Prostate gland (tissue), 2 donors: ENCODE measurements around the gene ARHGEF11. TPM values are rescaled to one million over a fixed set of nuclear protein-coding genes. Genes with fewer than 3 reads are reported as not detected.
A peak's percentile ranks its signal among the peaks of the same experiment; 100 is the strongest.

Experiments
- DNase-seq: peaks from one replicate; pipeline ENCODE4 v3.0.0-alpha.2; 2019; ENCODE audit warnings: low spot score
- H3K27ac ChIP-seq, 2 donors: fragments of 200-600 bp; sonication (generic); 2 replicates each; pipeline ENCODE4 v1.5.1; 2017 to 2019
- H3K27me3 ChIP-seq: fragments of 200-600 bp; sonication (generic); replicated peaks from 2 replicates; pipeline ENCODE4 v1.5.1; 2019; ENCODE audit not compliant: insufficient read depth
- H3K36me3 ChIP-seq, 2 donors: fragments of 200-600 bp; sonication (generic); 1 replicate in 1 of 2; 2 replicates in 1 of 2; pipeline versions ENCODE4 v1.5.1 to v1.8.1; 2017 to 2019
- H3K4me1 ChIP-seq: fragments of 200-600 bp; sonication (generic); replicated peaks from 2 replicates; pipeline ENCODE4 v1.5.1; 2019
- H3K4me3 ChIP-seq, 2 donors: fragments of 200-600 bp; sonication (generic); 2 replicates each; pipeline ENCODE4 v1.5.1; 2017 to 2019
- H3K9me3 ChIP-seq: fragments of 200-600 bp; sonication (generic); 2 replicates; pipeline ENCODE4 v1.5.1; 2017
- CTCF ChIP-seq, 4 experiments: fragments of 200-600 bp in 2 of 4; fragments of 450-650 bp in 2 of 4; sonication (generic) in 2 of 4; IDR thresholded peaks; 1 replicate in 3 of 4; 2 replicates in 1 of 4; pipeline ENCODE4 v1.5.1; 2016 to 2019; ENCODE audit warnings: antibody characterized with exemption in 4 of 4, mild to moderate bottlenecking in 2 of 4, moderate library complexity in 2 of 4
- POLR2A ChIP-seq: fragments of 450-650 bp; IDR thresholded peaks from one replicate; pipeline ENCODE4 v1.6.1; 2016; ENCODE audit warnings: antibody characterized with exemption, mild to moderate bottlenecking
- POLR2AphosphoS5 ChIP-seq: sonication (generic); formaldehyde crosslinking; IDR thresholded peaks from one replicate; pipeline ENCODE4 v1.6.1; 2017; ENCODE audit warnings: antibody characterized with exemption
- WGBS: methylation state at CpG from one replicate; pipeline ENCODE4 v1.1.5; 2018; 5-methylcytosine and 5-hydroxymethylcytosine counted together
- intact Hi-C: fragments of 100-400 bp; cut with DNase I; formaldehyde crosslinking; loops from one replicate; pipeline ENCODE4 v1.14.2; 2022
- total RNA-seq, 2 donors: library from RNA; depleted of rRNA; stranded (reverse); fragments of >200 nt; gene quantifications; one replicate each; pipeline ENCODE4 v1.1.0, GENCODE V29; 2016

Gene ARHGEF11
- total RNA-seq, 2 donors from 2014 or later: 38.3 to 92.6 TPM

GRCh38 chr1:156892190-156893047, 153.1 kb downstream of the ARHGEF11 start:
- Histone ChIP-seq H3K9me3 (no peaks in the 10 kb centered on the region), H3K27ac (peak overlapping the region; percentile 64 to 75), H3K27me3 (peaks cover 2% of the 10 kb centered on the region), H3K4me1 (peaks cover 3% of the 10 kb centered on the region), H3K4me3 (peak overlapping the region in 1 of 2 donors; percentile 5), H3K36me3 (no peaks in the 10 kb centered on the region)
- intact Hi-C loops: no loop called here
- WGBS: 5% methylated on average over 48 of the region's 48 CpGs
- peak; percentile 75 for DNase-seq
- TF ChIP-seq CTCF (IDR thresholded peaks at IDR 0.05) (peak; percentile 15 to 84 (median 76)), POLR2A (no peak), POLR2AphosphoS5 (peak; percentile 55)

- no peak overlapping the region for H3K27ac ChIP-seq
- peak; percentile 62 for DNase-seq
- H3K9me3 ChIP-seq: no peaks in the 10 kb centered on the region
- peak; percentile 20 for TF ChIP-seq POLR2AphosphoS5
- TF ChIP-seq POLR2A: no peak
- TF ChIP-seq CTCF (IDR thresholded peaks at IDR 0.05): peak; percentile 31 to 78 (median 70)
- peaks cover 2% of the 10 kb centered on the region for H3K27me3 ChIP-seq
- WGBS: 45% methylated on average over 8 of the region's 8 CpGs
- H3K4me1 ChIP-seq: peaks cover 3% of the 10 kb centered on the region
- intact Hi-C loops: loop anchor here (5.0 kb wide), 1 partner anchor 53 kb away; no protein-coding TSS in a partner anchor
- no peak overlapping the region for H3K4me3 ChIP-seq
- H3K36me3 ChIP-seq: no peaks in the 10 kb centered on the region
Observed at GRCh38 chr1:156889802-156890580, 155.6 kb downstream of the ARHGEF11 start.

GRCh38 chr1:156887734-156888133, 157.8 kb downstream of the ARHGEF11 start:
- intact Hi-C loops: loop anchor here (5.0 kb wide), 1 partner anchor 50 kb away; no protein-coding TSS in a partner anchor
- Histone ChIP-seq H3K4me1 (no peaks in the 10 kb centered on the region), H3K27ac (no peak overlapping the region), H3K9me3 (no peaks in the 10 kb centered on the region), H3K36me3 (no peaks in the 10 kb centered on the region), H3K27me3 (no peaks in the 10 kb centered on the region), H3K4me3 (no peak overlapping the region)
- WGBS: 42% methylated on average over 6 of the region's 6 CpGs
- DNase-seq: no peak
- no peak for TF ChIP-seq POLR2A
- no peak for TF ChIP-seq CTCF (IDR thresholded peaks at IDR 0.05)

GRCh38 chr1:156887317-156887716, 158.2 kb downstream of the ARHGEF11 start:
- H3K36me3 ChIP-seq: no peaks in the 10 kb centered on the region
- no peak for TF ChIP-seq POLR2A
- TF ChIP-seq CTCF (IDR thresholded peaks at IDR 0.05): no peak
- no peak for TF ChIP-seq POLR2AphosphoS5
- H3K4me3 ChIP-seq: no peak overlapping the region
- intact Hi-C loops: loop anchor here (5.0 kb wide), 1 partner anchor 50 kb away; no protein-coding TSS in a partner anchor
- no peak for DNase-seq
- no peaks in the 10 kb centered on the region for H3K27me3 ChIP-seq
- 44% methylated on average over 3 of the region's 3 CpGs for WGBS
- H3K27ac ChIP-seq: no peak overlapping the region
- H3K4me1 ChIP-seq: no peaks in the 10 kb centered on the region
- H3K9me3 ChIP-seq: no peaks in the 10 kb centered on the region
